SKM-1 treated with dmso at 0.1 percent for 144 hours (cell line): ENCODE data around the gene IKZF3.
"Not testable (repeated sequence)": the region's sequence is repeated elsewhere in the genome, so short reads cannot be mapped to it uniquely, and the experiment has no call there.

Source experiments
- DNase-seq: peaks from one replicate; lab custom pipeline; 2025; ENCODE audit not compliant: unreplicated experiment; lab: John Stamatoyannopoulos, UW

IKZF3 gene

DNA sequence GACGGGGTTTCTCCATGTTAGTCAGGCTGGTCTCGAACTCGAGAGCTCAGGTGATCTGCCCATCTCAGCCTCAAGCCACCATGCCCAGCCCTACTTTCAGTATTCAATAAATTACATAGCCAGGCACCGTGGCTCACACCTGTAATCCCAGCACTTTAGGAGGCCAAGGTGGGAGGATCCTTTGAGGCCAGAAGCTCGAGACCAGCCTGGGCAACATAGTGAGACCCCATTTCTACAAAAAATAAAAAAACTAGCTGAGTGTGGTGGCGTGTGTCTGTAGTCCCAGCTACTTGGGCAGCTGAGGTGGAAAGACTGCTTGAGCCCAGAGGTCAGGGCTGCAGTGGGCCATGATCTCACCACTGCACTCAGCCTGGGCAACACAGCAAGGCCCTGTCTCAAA, 142.0 kb downstream of the IKZF3 start:
- no peak for DNase-seq

DNA sequence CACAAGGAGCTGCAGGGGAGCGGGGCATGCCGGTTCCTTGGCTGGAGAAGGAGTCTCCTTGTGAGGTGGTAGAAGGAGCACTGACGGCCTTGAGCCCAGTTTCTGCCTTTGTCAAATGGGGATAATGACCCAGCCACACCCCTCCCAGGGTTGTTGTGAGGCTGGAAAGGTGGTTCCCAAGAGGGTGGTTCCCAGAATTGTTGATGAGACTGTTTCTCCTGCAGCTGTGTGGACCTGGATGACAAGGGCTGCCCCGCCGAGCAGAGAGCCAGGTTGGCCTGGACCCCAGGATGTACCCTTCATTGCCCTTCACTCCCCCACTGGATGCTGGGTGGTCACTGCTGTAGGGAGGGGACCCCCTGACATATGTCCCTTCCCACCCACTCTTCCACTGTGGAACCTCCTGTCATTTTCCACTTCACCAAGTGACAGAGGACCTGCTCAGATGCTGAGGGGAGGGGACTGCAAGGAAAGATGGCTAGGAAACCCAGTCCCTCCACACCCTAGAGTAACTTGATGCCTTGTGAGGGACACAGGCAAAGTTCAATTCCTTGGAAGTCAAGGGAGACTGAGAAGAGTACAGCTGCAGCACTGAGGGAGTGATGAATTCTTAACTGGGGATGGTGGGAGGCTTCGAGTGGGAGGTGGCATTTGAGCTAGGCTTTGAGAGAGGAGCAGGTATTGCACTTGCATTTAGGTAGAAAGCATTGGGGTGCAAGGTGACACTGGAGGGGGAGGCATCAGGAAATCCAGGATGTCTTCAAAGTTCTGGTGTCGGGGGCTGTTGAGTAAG, 144.4 kb downstream of the IKZF3 start:
- no peak for DNase-seq

DNA sequence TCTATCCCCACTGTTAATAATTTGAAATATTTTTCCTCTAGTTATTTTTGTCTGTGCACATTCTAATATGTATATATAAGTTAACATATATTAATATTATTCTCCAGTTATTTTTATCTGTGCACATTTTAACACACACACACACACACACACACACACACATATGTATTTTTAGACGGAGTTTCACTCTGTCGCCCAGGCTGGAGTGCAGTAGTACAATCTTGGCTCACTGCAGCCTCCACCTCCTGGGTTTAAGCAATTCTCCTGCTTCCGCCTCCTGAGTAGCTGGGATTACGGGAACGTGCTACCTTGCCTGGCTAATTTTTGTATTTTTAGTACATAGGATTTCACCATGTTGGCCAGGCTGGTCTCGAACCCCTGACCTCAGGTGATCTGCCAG, 146.5 kb downstream of the IKZF3 start:
- no peak for DNase-seq

DNA sequence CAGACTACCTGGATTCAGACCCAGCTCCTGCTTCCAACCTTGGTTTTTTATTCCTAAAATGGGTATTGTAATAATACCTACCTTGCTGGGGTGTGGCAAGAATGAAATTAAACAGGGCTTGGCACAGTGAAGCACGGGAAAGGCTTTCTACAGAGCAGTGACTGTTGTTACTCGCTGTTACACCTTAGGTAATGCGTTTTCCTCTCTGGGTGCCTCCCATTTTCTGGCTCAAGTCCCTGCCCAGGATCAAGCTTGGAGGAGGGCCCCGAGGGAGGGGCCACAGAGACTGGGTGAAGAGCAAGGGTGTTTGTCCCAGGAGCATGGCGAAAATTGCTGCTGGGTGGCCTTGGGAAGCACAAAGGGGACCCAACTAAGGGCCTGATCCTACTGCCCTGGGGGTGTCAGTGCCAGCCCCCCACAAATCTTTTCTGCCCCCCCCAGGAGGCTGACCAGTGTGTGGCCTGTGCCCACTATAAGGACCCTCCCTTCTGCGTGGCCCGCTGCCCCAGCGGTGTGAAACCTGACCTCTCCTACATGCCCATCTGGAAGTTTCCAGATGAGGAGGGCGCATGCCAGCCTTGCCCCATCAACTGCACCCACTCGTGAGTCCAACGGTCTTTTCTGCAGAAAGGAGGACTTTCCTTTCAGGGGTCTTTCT, 147.1 kb downstream of the IKZF3 start:
- no peak for DNase-seq

DNA sequence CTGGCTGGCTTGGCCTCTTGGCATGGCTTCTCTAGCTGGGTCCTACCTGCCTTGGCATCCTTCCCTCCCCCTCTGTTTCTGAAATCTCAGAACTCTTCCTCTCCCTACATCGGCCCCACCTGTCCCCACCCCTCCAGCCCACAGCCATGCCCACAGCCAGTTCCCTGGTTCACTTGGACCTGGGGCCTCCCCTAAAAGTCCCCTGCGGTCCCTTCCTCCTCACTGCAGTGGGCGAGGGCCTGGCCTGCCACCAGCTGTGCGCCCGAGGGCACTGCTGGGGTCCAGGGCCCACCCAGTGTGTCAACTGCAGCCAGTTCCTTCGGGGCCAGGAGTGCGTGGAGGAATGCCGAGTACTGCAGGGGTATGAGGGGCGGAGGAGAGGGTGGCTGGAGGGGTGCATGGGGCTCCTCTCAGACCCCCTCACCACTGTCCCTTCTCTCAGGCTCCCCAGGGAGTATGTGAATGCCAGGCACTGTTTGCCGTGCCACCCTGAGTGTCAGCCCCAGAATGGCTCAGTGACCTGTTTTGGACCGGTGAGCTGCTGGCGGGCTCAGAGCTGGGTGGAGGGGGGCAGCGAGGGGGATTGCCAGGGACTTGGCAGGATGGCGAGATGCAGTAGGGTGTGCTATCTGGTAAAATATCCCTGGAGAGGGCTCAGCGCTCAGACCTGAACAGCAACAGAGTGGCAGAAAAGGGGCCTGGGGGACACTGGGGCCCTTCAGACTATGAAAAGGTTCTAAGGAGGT, 147.9 kb downstream of the IKZF3 start:
- no peak for DNase-seq

DNA sequence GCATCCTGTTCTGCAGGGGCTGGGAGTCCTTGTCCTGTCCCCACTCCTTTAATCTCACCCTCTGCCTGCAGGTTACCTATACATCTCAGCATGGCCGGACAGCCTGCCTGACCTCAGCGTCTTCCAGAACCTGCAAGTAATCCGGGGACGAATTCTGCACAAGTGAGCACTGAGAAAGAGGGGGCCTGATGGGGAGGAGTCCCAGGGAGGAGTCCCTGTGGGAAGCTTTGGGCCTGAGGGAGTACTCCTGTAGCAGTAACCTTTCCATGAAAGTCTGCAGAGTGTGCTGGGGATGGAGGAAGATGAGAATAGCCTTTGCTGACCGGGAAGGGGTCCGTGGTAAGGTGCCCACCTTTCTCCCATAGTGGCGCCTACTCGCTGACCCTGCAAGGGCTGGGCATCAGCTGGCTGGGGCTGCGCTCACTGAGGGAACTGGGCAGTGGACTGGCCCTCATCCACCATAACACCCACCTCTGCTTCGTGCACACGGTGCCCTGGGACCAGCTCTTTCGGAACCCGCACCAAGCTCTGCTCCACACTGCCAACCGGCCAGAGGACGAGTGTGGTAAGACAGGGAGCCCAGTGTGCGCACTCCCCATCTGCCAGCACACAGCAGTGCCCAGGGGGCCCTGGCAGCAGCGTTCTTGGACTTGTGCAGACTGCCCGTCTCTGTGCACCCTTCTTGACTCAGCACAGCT, 148.6 kb downstream of the IKZF3 start:
- DNase-seq = no peak

DNA sequence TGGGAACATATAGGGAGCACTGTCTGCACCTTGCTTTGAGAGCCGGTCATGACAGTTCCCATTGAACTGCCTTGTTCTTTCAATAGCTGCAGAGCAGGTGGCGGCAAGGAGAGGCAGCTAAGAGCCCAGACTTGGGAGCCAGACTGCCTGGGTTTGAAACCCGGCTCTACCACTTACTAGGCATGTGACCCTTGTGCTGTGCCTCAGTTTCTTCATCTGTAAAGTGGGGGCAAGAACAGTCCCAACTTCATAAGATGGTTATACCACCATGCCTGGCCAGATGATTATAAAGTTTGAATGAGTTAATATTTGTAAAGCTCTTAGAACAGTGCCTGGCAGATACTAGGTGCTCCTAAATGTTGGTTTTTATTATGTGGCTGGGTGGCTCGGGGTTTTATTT, 149.9 kb downstream of the IKZF3 start:
- no peak for DNase-seq

DNA sequence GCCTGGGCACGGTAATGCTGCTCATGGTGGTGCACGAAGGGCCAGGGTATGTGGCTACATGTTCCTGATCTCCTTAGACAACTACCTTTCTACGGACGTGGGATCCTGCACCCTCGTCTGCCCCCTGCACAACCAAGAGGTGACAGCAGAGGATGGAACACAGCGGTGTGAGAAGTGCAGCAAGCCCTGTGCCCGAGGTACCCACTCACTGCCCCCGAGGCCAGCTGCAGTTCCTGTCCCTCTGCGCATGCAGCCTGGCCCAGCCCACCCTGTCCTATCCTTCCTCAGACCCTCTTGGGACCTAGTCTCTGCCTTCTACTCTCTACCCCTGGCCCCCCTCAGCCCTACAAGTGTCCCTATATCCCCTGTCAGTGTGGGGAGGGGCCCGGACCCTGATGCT, 152.3 kb downstream of the IKZF3 start:
- no peak for DNase-seq

DNA sequence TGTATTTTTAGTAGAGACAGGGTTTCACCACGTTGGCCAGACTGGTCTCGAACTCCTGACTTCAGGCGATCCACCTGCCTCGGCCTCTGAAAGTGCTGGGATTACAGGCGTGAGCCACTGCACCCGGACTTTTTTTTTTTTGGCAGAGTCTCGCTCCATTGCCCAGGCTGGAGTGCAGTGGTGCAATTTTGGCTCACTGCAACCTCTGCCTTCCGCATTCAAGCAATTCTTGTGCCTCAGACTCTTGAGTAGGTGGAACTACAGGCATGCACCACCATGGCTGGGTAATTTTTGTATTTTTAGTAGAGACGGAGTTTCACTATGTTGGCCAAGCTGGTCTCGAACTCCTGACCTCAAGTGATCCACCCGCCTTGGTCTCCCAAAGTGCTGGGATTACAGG, 153.0 kb downstream of the IKZF3 start:
- not testable (repeated sequence) for DNase-seq

DNA sequence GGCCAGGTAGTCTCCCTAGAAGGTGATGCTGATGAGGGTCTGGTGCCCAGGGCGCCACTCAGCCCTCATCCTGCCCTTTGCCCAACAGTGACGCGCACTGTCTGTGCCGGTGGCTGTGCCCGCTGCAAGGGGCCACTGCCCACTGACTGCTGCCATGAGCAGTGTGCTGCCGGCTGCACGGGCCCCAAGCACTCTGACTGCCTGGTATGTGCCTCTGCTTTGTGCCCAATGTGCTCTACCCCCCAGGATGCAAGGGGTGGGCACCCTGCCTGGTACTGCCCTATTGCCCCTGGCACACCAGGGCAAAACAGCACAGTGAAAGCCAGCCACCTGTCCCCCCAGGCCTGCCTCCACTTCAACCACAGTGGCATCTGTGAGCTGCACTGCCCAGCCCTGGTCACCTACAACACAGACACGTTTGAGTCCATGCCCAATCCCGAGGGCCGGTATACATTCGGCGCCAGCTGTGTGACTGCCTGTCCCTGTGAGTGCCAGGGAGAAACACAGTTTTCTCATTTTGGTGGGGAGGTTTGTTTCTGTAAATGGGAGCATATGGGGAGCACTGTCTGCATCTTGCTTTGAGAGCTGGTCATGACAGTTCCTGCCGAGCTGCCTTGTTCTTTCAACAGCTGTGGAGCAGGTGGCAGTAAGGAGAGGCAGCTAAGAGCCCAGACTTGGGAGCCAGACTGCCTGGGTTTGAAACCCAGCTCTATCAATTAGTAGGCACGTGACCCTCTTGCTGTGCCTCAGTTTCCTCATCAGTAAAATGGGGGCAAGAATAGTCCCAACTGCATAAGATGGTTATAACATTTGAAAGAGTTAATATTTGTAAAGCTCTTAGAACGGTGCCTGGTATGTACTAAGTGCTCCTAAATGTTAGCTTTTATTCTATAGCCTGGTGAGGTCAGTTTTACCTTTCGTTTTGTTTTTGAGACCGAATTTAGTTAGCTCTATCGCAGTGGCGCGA, 153.8 kb downstream of the IKZF3 start:
- DNase-seq = no peak

DNA sequence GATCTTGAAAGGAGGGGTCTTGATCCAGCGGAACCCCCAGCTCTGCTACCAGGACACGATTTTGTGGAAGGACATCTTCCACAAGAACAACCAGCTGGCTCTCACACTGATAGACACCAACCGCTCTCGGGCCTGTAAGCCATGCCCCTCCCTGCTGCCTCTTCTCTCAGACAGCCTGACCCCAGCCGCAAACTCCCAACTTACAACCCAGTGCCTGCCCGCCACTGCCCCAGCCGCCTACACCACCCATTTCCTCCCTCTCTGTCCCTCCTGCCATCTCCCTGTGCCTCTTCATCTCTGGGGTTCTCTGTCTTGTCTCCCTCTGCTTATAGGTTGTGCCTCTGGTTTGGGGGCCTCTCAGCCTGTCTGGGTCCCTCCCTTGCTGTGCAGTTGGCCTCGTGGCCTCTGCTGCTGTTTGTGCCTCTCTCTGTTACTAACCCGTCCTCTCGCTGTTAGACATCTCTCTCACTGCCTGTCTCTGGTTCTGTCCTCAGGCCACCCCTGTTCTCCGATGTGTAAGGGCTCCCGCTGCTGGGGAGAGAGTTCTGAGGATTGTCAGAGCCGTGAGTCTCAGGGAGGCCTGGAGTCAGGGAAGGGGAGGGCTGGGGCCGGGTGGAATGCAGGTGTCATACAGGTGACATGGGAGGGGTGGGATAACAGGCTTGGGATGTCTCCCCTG, 154.7 kb downstream of the IKZF3 start:
- no peak for DNase-seq
